NB4 (cell line): ENCODE data around the gene CTNS.

Experiments used
- CTCF ChIP-seq: IDR thresholded peaks from one replicate; pipeline ENCODE4 v1.5.1; 2012; ENCODE audit warnings: low read depth, low read length
- MAX ChIP-seq: IDR thresholded peaks from 2 replicates; pipeline ENCODE4 v1.6.1; 2011; ENCODE audit warnings: low read depth, low read length
- MYC ChIP-seq: IDR thresholded peaks from 2 replicates; pipeline ENCODE4 v1.6.1; 2011; ENCODE audit warnings: low read depth, low read length
- POLR2A ChIP-seq: IDR thresholded peaks from 2 replicates; pipeline ENCODE4 v1.6.1; 2011; ENCODE audit warnings: mild to moderate bottlenecking; ENCODE audit not compliant: insufficient read length; ENCODE audit errors: extremely low read depth

- TF ChIP-seq CTCF (no peak), POLR2A (no peak), MYC (no peak), MAX (no peak)
These were observed 56.6 kb downstream of the CTNS start for GRCh38 chr17:3693141-3693540.
